ENCODE data around the gene NBEA.

DNA sequence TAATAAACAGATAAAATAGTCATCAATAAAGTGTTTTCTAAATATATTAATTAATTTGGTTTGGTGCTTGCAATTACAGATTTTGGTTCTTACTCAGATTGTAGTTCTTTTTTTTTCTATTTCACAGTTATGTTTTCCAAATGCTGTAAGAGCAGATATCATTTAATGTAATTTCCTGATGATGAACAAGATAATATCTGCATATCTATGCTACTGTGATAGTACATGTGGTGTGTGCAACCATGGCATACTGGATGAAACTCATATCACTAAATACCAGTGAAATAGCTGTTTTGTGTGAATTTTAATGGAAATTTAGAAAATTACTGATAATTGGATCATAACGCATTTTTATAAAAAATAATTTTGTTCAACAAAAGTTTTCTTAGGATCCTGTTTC, 623.2 kb downstream of the NBEA start:
- TF ChIP-seq POLR2A (IDR thresholded peaks at IDR 0.05) = no peak
- TF ChIP-seq, protein P1, sequence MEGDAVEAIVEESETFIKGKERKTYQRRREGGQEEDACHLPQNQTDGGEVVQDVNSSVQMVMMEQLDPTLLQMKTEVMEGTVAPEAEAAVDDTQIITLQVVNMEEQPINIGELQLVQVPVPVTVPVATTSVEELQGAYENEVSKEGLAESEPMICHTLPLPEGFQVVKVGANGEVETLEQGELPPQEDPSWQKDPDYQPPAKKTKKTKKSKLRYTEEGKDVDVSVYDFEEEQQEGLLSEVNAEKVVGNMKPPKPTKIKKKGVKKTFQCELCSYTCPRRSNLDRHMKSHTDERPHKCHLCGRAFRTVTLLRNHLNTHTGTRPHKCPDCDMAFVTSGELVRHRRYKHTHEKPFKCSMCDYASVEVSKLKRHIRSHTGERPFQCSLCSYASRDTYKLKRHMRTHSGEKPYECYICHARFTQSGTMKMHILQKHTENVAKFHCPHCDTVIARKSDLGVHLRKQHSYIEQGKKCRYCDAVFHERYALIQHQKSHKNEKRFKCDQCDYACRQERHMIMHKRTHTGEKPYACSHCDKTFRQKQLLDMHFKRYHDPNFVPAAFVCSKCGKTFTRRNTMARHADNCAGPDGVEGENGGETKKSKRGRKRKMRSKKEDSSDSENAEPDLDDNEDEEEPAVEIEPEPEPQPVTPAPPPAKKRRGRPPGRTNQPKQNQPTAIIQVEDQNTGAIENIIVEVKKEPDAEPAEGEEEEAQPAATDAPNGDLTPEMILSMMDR (IDR thresholded peaks at IDR 0.05) = no peak
